GM23248 (cell line): ENCODE data around the gene MYPOP. TPM values are rescaled to one million over a fixed set of nuclear protein-coding genes. Genes with fewer than 3 reads are reported as not detected.

Source experiments
- DNase-seq: peaks from one replicate; pipeline ENCODE4 v3.0.0-alpha.2; 2015
- H2AFZ ChIP-seq: fragments of 200-600 bp; sonication (generic); 2 replicates; pipeline ENCODE4 v1.6.1; 2016; ENCODE audit warnings: antibody characterized with exemption
- H3F3A ChIP-seq: fragments of 200-600 bp; sonication (generic); 2 replicates; pipeline ENCODE4 v1.6.1; 2016; ENCODE audit warnings: mild to moderate bottlenecking, antibody characterized with exemption, mixed run types; ENCODE audit not compliant: insufficient read depth
- H3K27ac ChIP-seq: fragments of 200-600 bp; sonication (generic); 2 replicates; pipeline ENCODE4 v1.5.1; 2016; ENCODE audit warnings: mild to moderate bottlenecking
- H3K27me3 ChIP-seq: fragments of 200-600 bp; sonication (generic); replicated peaks from 2 replicates; pipeline ENCODE4 v1.6.1; 2016; ENCODE audit warnings: mild to moderate bottlenecking; ENCODE audit not compliant: insufficient read depth
- H3K36me3 ChIP-seq: fragments of 200-600 bp; sonication (generic); 2 replicates; pipeline ENCODE4 v1.6.1; 2016; ENCODE audit warnings: low read depth, mild to moderate bottlenecking
- H3K4me1 ChIP-seq: fragments of 200-600 bp; sonication (generic); 2 replicates; pipeline ENCODE4 v1.6.1; 2016; ENCODE audit warnings: mild to moderate bottlenecking; ENCODE audit not compliant: insufficient read depth
- H3K4me2 ChIP-seq: fragments of 200-600 bp; sonication (generic); one replicate; pipeline ENCODE4 v1.6.1; 2016; ENCODE audit warnings: mild to moderate bottlenecking; ENCODE audit not compliant: unreplicated experiment
- H3K4me3 ChIP-seq: fragments of 200-600 bp; sonication (generic); 2 replicates; pipeline ENCODE4 v1.5.1; 2016; ENCODE audit warnings: mild to moderate bottlenecking
- H3K79me2 ChIP-seq: fragments of 200-600 bp; sonication (generic); 2 replicates; pipeline ENCODE4 v1.6.1; 2016; ENCODE audit warnings: mild to moderate bottlenecking; ENCODE audit not compliant: insufficient read depth
- H3K9ac ChIP-seq: fragments of 200-600 bp; sonication (generic); 2 replicates; pipeline ENCODE4 v1.6.1; 2016; ENCODE audit warnings: mild to moderate bottlenecking
- H3K9me2 ChIP-seq: fragments of 200-600 bp; sonication (generic); 2 replicates; pipeline ENCODE4 v1.6.1; 2016; ENCODE audit warnings: mixed run types, mild to moderate bottlenecking, moderate library complexity; ENCODE audit not compliant: insufficient read depth
- H3K9me3 ChIP-seq: fragments of 200-600 bp; sonication (generic); one replicate; pipeline ENCODE4 v1.6.1; 2017; ENCODE audit warnings: low read depth
- H4K20me1 ChIP-seq: fragments of 200-600 bp; sonication (generic); 2 replicates; pipeline ENCODE4 v1.6.0; 2016; ENCODE audit not compliant: insufficient read depth
- EZH2 ChIP-seq: fragments of 200-600 bp; sonication (generic); IDR thresholded peaks from 2 replicates; pipeline ENCODE4 v1.6.1; 2018; ENCODE audit warnings: antibody characterized with exemption, mild to moderate bottlenecking; ENCODE audit not compliant: insufficient read depth, poor library complexity, severe bottlenecking
- EZH2phosphoT487 ChIP-seq: fragments of 200-600 bp; sonication (generic); IDR thresholded peaks from 2 replicates; pipeline ENCODE4 v1.6.1; 2018; ENCODE audit warnings: antibody characterized with exemption, moderate library complexity, mild to moderate bottlenecking, low read depth; ENCODE audit not compliant: insufficient read depth
- WGBS, 2 experiments: methylation state at CpG; one replicate each; pipeline ENCODE4 v1.1.6; 2015 to 2017; ENCODE audit warnings: low lambda C conversion rate in 2 of 2, low coverage in 1 of 2; ENCODE audit errors: missing lambda C conversion rate in 2 of 2; 5-methylcytosine and 5-hydroxymethylcytosine counted together
- in situ Hi-C: fragments of 300-500 bp; cut with MboI; formaldehyde crosslinking; loops from 2 replicates; pipeline ENCODE4 v1.15.0; 2020
- polyA plus RNA-seq: library from polyadenylated mRNA; unstranded; fragments of >200 nt; fragmentation: Nextera tagmentation; extraction: Ambion mirVana; gene quantifications from 2 replicates; pipeline ENCODE4 v1.2.1, GENCODE V29; 2016
- total RNA-seq: library from RNA; depleted of rRNA; stranded (reverse); fragments of >200 nt; shearing (Covaris generic); gene quantifications from 2 replicates; pipeline ENCODE4 v1.2.3, GENCODE V29; 2014

The MYPOP gene
- total and polyA plus RNA-seq, 2 experiments from 2014 or later, result 1.6 to 3.5 TPM

GRCh38 chr19:45883881-45884681 lies 18.3 kb downstream of the MYPOP start:
- Histone ChIP-seq H3K4me2 (peak overlapping the region; percentile 56), H3K4me3 (peak overlapping the region; percentile 29; the same call in 1 of the 2 replicates), H3K9me3 (no peaks in the 10 kb centered on the region), H3K79me2 (peaks cover 21% of the 10 kb centered on the region), H3K9me2 (no peaks in the 10 kb centered on the region), H3K4me1 (peaks cover 4% of the 10 kb centered on the region), H3K27me3 (no peaks in the 10 kb centered on the region), H3F3A (peaks cover 5% of the 10 kb centered on the region), H3K36me3 (no peaks in the 10 kb centered on the region), H4K20me1 (no peaks in the 10 kb centered on the region), H3K9ac (peak overlapping the region; percentile 18; the same call in 1 of the 2 replicates), H3K27ac (no peak overlapping the region), H2AFZ (no peak overlapping the region)
- no peak for TF ChIP-seq EZH2
- DNase-seq, result no peak
- 91 to 92% methylated on average over 40 to 57 of the region's 57 CpGs for WGBS, 2 experiments
- in situ Hi-C loops, result no loop called here

GRCh38 chr19:45883586-45883880 lies 18.9 kb downstream of the MYPOP start:
- Histone ChIP-seq H3K27me3 (no peaks in the 10 kb centered on the region), H3K27ac (no peak overlapping the region), H4K20me1 (no peaks in the 10 kb centered on the region), H3K4me2 (peak overlapping the region; percentile 56), H3K4me3 (peak overlapping the region; percentile 29; the same call in 1 of the 2 replicates), H3K9me2 (no peaks in the 10 kb centered on the region), H3K9ac (peak overlapping the region; percentile 18; the same call in 1 of the 2 replicates), H3K9me3 (no peaks in the 10 kb centered on the region), H3F3A (peaks cover 5% of the 10 kb centered on the region), H2AFZ (no peak overlapping the region), H3K4me1 (peaks cover 4% of the 10 kb centered on the region), H3K36me3 (no peaks in the 10 kb centered on the region), H3K79me2 (peaks cover 21% of the 10 kb centered on the region)
- TF ChIP-seq EZH2, result no peak
- no peak for TF ChIP-seq EZH2phosphoT487
- no peak for DNase-seq
- WGBS, 2 experiments, result 0 to 8% methylated on average over 1 to 5 of the region's 5 CpGs
- in situ Hi-C loops, result no loop called here

DNA sequence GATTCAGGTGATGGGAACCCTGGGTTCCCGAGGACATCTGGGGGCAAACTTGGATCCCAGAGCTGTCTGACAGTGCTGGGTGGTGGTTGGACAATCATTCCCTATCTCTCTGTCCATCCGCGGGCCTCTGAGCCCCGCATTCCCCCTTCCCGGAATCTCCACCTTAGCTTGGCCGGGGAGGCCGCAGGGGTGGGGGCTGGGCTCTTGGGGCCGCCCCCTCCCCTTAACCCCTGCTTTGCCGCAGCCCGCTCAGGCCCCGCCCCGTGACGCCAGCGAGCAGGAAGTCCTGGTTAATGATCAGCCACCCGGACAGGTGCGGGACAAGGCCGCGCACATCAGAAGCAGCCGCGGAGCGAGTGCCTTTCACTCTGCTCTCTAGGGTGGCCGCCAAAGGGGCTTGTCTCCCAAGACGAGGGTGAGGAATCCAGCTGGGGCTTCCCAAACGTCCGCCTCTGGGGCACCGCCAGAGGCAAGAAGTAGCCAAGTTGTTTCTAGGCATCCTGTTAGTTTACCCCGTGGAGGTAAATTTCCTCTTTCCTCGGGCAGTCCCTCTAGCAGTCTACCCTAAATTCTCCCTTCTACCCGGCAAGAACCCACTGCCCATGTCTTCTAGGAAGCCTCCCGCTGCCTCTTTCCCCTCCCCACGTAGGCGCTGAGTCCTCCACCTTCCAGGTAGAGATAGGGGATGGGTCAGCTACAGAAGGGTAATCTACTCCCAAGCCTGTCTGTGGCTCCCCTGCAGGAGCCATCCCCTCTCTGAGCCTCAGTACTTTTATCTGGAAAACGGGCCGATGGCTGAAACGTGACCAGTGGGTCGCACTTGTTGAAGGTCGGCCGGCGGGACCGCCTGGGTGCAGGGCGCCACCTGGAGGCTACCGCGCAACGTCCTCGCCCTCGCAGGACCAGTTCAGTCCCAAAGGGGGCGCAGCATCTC lies 19.5 kb downstream of the MYPOP start:
- peak; percentile 95 for DNase-seq
- no peaks in the 10 kb centered on the region for H3K9me3 ChIP-seq
- H3K9me2 ChIP-seq, result no peaks in the 10 kb centered on the region
- H2AFZ ChIP-seq, result no peak overlapping the region
- H3K4me2 ChIP-seq, result peak overlapping the region; percentile 65
- no peak overlapping the region for H3K9ac ChIP-seq
- peaks cover 21% of the 10 kb centered on the region for H3K79me2 ChIP-seq
- peak overlapping the region; percentile 46 for H3K4me3 ChIP-seq
- in situ Hi-C loops, result no loop called here
- no peaks in the 10 kb centered on the region for H3K36me3 ChIP-seq
- WGBS, 2 experiments, result 17 to 18% methylated on average over 33 to 47 of the region's 47 CpGs
- peaks cover 4% of the 10 kb centered on the region for H3F3A ChIP-seq
- no peaks in the 10 kb centered on the region for H3K27me3 ChIP-seq
- peaks cover 4% of the 10 kb centered on the region for H3K4me1 ChIP-seq
- no peak overlapping the region for H3K27ac ChIP-seq
- H4K20me1 ChIP-seq, result no peaks in the 10 kb centered on the region
- TF ChIP-seq EZH2 (no peak), EZH2phosphoT487 (no peak)

GRCh38 chr19:45881909-45882528 lies 20.4 kb downstream of the MYPOP start:
- Histone ChIP-seq H3K79me2 (peaks cover 21% of the 10 kb centered on the region), H3K9me3 (no peaks in the 10 kb centered on the region), H3K9me2 (no peaks in the 10 kb centered on the region), H3K4me3 (no peak overlapping the region), H3K4me2 (no peak overlapping the region), H4K20me1 (no peaks in the 10 kb centered on the region), H3K27me3 (no peaks in the 10 kb centered on the region), H2AFZ (no peak overlapping the region), H3F3A (no peaks in the 10 kb centered on the region; the same call in 1 of the 2 replicates), H3K9ac (no peak overlapping the region), H3K4me1 (no peaks in the 10 kb centered on the region; the same call in 1 of the 2 replicates), H3K27ac (no peak overlapping the region), H3K36me3 (no peaks in the 10 kb centered on the region)
- in situ Hi-C loops, result no loop called here
- no peak for DNase-seq
- WGBS, 2 experiments, result 79 to 83% methylated on average over 4 of the region's 4 CpGs
- TF ChIP-seq EZH2 (no peak), EZH2phosphoT487 (no peak)
